Measurements from ENCODE around the gene UNC119.

DNA sequence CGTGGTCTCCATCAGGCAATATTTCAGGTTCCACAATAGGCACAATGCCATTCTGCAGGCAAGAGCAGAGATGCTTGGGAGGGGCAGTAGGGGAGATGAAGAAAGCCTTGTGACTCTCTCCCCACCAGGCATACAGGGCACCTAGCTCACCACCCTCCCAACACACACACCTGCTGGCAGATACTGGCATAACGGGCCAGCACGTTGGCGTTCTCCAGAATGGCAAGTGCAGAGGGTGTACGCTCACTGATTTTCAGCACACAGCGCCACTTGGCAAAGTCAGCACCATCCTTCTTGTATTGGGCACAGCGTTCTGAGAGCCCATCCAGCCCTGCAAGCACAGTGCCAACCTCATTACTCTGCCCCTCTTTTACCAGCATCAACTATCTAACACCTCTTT lies 22.1 kb upstream of the UNC119 start:
- TF ChIP-seq, protein P1, sequence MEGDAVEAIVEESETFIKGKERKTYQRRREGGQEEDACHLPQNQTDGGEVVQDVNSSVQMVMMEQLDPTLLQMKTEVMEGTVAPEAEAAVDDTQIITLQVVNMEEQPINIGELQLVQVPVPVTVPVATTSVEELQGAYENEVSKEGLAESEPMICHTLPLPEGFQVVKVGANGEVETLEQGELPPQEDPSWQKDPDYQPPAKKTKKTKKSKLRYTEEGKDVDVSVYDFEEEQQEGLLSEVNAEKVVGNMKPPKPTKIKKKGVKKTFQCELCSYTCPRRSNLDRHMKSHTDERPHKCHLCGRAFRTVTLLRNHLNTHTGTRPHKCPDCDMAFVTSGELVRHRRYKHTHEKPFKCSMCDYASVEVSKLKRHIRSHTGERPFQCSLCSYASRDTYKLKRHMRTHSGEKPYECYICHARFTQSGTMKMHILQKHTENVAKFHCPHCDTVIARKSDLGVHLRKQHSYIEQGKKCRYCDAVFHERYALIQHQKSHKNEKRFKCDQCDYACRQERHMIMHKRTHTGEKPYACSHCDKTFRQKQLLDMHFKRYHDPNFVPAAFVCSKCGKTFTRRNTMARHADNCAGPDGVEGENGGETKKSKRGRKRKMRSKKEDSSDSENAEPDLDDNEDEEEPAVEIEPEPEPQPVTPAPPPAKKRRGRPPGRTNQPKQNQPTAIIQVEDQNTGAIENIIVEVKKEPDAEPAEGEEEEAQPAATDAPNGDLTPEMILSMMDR (IDR thresholded peaks at IDR 0.05; ENCODE audit: low read length), result peak; percentile 5; the same call in 1 of the 2 replicates
- TF ChIP-seq EZH2 (IDR thresholded peaks at IDR 0.05; ENCODE audit: borderline replicate concordance, low read length), result no peak

All from OCI-LY1 (cell line).